Stimulated activated CD4-positive, alpha-beta T cell treated with anti-CD3 and anti-CD28 coated beads, TNF-alpha, amount 100 ng/mL, for 24 hours (primary cell): ENCODE measurements around the gene ZNF474.

Experiments used
- DNase-seq, 3 experiments: peaks; one replicate each; pipeline ENCODE4 v3.0.0-alpha.2; 2020; ENCODE audit warnings: low read depth in 3 of 3

ZNF474 gene

DNA sequence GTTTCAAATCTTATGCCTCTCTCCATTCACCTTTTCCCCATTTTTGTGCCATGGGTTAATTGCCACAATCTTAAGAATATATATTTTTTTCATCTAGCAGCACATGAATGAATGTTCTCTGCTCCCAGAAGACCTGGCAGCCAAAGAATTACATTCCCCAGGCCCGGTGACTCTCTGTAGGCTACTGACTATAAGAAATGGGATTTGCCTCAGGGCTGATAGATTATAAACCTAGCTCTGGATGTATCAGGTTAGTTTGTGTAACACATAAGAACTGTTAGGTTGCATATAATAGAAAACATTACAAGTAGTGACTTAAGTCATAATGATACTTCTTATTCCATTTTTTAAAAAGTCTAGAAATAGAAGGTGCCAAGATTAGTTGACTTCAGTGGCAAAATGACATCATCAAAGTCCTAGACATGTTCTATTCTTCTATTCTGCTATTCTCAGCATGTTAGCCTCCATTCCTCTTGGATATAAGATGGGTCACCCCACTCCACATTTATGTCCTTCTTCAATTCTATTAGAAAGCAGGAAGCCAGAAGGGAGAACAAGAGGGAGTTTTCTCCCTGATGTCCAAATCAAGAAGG is 10.9 kb upstream of the ZNF474 start:
- no peak for DNase-seq

DNA sequence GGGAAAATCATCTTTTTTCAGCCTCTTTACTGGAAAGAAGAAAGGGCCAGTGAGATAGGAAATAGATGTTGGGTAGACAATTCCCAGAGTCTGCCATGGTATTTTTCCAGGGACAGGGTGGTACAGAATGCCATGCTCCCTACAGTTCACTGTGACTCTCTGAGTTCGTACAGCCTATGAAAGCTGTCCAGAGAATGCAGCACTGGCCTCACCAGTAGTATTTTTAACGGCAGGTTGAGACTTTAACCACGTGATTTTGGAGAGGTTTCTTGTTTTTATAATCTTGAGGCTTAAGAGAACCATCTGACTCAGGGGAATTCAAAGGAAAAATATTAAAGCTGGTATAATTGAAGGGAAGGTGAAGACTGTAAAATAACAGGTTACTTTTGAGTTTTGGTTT is 10.1 kb upstream of the ZNF474 start:
- DNase-seq = no peak

DNA sequence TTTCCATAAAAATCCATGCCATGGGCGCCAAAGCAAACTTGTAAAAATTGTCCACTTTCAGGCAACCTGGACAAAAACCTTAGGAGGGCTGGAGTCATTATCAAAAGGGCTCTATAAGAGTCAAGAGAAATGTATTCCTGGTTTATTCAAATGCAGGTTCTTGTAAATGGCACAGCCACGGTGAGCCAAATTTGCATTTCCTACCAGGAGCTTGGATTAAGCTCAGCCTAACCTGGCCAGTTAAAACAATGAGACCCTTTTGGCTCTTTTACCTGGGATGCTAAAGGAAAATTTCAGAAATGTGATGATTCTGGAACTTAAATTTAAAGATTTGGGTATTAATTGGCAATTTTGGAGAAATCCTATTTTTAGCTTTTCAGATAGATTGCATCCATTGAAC is 8.9 kb upstream of the ZNF474 start:
- no peak for DNase-seq

DNA sequence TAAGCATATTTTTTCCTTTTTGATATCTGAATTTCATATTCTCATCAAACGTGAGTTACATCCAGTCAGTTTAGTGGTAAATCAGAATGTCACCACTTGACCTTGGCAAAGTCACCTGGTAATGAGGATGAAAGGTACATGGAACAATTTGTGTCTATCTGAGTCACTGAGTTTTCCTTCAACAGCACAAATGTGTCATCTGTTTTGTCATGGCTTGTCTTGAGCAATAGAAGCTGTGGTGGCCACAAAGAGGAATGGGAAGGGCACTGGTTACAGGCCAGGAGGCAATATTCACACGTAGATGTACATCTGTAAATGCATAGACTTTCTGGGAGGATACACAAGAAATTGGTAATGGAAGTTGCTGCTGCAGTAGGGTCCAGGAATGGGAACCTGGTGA is 8.4 kb upstream of the ZNF474 start:
- DNase-seq = no peak

DNA sequence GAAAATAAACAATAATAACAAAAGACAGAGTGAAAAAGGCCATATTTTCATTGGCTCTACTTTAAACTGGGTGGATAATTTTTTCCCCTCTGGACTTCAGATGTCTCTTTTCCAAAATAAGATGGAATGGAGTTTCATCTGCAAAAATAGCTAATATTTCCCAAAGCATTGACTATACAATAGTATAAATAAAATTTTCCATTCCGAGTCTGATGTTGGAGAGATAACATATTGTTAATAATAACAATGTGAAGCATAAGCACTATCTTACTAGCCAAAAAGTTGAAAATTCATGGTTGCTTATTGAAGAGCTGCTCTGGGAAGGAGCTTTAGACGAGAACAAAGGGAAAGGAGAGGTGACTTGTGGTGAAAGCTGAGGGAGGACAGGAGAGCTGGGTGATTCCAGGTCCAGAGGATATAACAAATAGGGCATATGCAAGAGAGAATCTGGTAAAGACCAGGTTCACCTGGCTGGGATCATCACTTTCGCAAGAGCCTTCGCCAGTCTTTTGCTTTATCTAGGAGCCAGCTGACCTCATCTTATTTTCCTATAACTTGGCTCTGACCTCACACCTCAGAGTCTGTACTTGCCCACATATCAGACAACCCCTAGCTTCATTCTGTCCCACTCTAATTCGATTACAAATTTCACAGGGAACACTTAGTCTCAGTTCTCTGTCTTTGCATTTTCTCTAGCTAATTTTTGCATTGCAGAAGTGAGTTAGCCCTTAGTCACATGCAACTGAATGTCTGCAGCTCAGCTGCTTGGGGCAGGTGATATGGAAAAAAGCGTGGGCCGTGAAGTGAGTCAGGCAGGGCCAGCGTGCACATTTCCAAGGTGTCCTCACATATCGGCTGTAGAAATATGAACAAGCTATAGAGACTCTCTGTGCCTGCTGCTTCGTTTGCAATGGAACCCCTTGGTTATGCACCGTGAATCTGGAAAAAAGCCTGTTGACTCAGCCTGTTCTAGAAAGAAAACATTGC is 7.6 kb upstream of the ZNF474 start:
- DNase-seq = no peak

DNA sequence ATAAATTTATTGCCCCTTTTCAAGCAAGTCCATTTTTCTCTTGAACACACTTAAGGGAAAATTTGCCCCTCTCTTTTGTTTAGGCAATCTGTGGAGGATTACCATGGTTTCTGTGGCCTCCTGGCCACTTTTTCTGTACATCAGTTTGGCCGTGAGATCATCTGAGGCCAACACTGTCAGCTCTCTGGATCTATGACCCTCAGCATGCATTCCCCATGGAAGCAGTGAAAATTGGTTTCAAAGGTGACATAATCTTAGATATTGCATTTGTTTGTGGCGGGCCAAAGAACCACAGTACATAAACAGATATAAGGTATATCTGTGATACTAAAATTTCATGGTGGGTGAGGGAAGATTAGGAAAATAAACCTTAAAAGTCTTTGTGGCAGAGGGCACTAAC is 4.6 kb upstream of the ZNF474 start:
- no peak for DNase-seq

DNA sequence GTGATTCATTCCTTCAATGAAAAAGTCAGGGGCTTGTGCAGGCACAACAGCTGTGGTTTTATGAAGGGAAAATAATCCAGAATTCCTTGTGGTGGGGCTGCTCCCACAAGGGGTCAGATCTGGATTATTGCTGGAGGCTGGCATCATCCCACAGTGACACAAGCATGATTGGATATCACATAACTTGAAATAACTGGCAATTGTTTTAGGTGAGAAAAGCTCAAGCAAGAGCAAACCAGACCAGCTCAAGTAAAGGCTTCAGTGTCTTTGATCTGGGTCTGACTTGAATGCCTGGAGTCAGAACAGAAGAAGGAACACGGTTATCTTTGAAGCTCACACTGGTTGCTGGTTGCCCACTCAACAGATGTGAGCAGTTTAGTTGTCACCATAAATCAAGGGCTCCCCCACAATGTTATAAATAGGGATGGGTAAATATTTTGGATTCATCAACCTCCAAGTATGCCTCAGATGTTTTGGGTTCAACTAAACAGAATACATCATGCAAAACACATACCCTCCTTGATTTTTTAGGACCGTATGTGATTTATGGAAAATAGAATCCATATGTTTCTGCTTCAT is 3.1 kb upstream of the ZNF474 start:
- DNase-seq = no peak

DNA sequence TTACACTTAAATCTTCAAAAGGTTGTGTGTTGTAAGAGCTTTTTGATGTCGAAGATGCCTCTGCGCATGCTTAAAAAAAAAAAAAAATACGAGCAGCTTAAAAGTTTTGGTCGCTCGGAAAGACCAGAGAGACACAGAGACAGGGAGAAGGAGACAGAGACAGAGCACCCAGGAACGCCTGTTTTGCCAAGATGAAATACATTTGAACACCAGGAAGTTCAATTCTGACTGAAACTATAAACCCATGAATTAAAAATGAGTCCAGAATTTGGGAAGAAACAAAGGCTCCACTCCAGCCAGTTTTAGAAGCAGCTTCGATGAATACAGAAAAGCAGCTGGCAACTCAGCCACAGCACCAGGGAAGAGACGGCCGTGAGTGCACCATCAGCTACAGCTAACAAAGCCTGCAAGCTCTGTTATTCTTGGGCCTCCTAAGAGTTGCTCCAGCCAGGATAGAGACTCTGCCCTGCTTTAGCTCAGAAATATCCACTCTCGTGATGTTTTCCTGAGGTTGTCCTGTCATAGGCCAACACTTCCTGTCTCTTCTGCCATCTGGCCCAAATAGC is 2.5 kb upstream of the ZNF474 start:
- no peak for DNase-seq

DNA sequence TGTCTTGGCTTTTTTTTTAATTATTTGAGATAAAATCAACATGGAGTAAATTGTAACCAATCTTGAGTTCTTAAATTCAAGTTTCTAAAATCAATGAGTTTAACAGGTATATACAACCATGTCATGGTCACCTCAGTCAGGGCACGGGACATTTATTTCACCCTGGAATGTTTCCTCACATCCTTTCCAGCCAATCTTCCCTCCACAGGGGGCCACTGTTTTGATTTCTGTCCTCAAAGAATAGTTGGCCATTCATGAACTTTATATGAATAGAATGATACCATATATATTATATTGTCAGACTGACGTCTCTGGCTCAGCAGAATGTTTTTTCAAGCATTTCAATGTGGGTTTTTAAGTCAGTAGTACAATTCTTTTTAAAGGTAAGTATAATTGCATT is 806 bp downstream of the ZNF474 start:
- DNase-seq = no peak

DNA sequence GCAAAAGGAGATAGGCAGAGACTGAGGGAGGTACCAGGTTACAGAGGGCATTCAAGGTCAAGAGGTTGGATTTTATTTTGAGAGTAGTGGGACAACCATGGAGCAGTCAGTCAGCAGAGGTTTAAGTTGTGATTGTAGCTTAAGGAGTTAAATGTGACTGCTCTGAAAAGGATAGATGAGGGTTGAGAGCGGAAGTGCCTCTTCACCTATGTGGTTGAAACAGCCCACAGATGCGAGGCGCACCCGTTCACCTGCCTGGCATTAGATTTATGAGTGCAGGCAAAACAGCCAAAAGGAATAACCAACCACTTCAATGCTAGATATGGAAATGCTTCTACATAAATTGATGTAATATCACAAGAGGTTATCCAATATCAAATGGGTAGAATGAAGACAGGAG is 8.4 kb downstream of the ZNF474 start:
- no peak for DNase-seq

DNA sequence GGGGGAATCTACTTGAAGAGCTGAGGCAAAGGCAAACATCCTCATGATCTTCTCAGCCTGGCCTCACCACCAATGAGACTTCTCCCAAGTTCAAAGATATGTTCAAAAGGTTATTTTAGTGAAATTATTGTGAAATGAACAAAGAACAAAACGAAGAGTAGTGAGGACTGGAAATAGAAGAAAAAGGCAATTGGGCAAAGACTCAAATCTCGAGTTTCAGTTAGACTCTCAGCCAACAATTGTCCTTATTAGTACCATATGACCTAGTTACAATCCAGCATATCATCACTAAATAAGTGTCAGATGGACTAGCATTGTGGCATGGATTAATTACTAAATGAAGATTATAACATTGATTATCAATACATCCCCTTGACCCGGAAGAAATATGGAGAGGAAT is 9.0 kb downstream of the ZNF474 start:
- DNase-seq = no peak

DNA sequence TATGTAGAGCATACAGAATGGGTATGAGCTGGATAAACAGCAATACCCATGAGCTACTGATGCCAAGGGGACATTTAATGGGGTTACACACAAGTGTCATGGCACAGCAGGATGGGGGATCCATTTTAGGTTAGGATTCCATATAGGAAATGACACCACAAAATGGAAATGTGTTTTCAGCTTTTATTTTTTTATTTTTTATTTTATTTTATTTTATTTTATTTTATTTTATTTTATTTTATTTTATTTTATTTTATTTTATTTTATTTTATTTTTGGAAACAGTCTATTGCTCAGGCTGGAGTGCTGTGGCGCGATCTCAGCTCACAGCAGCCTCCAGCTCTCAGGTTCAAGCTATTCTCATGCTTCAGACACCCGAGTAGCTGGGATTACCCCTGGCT is 11.6 kb downstream of the ZNF474 start:
- DNase-seq = no peak

DNA sequence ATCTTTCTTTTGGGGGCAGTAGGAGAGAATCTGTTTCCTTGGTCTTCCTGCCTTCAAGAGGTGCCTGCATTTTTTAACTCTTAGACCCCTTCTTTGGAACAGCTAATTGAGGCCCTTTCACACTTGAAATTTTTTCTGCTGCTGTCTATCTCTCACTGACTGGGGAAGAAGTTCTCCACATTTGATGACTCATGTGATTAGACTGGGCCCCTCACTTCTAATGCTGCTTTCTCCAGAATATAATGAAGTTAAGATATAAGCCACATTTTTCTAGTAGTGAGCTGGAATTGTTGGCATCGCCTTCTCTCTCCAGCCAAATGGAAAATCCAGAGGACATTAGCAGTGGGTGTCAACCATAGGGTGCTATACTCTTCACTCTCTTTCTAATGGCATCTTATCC is 12.4 kb downstream of the ZNF474 start:
- DNase-seq = no peak

DNA sequence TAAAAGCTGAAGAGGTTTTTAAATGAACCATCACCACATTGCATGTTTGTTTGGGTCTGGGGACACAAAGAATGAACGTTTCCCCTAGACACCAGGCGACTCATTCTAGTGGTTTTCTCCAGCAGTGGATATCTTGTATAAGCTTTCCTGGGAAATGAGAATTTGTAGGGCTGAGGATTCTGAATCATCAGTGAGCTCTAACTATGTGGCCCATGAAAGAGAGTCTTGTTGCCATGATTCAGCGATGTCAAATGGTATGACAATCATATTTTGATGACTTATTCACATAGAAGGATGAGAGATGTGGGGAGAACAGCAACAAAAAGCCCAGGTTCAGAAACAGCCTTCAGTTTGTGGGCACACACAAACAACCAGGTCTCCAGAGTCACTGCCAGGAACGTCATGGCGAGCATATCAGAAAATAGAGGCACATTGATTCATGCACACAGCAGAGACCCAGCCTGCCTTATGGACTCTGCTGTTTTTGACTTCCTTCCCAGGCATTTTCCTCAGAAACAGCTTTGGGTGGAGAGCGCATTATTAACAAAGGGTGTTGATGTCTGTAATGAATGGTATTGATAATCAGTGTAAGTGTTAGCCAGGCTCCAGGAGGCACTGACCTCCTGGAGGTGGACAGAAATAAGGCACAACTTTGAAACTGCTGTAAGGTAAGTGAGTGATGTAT is 13.3 kb downstream of the ZNF474 start:
- DNase-seq = no peak

DNA sequence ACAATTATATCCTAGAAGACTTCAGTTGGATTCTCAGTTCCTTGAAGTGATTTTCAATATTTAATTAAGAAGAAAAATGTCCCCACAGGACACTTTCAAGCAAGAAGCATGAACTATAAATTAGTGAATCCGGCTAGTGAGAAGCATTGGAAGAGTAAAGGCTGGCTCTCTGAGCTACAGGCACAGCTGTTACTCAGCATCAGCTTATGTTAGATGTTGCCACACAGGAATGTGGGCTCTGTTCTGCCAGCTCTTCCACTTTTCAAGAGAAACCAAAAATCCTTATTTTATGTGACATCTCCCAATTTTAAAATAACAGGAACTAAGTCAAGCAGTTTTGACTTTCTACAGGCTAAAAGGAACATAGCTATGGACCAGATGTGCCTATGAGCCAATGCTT is 14.9 kb downstream of the ZNF474 start:
- no peak for DNase-seq

DNA sequence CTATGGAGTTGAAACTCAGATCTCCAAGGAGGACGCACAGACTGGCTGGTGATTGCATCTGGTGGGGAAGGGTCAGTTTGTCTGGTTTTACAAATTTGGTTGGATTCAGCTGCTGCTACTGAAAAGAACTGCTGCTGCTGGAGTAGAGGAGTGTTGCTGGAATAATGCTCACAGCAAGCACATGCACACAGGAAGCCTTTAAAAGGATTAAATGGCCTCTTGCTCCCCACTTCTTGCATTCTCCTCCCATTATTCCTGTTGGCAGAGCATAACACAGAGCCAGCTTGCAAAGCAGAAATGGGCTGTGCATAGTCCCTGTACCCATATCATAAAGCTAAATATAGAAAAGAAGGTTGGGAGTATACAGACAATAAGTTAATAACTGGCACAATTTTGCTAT is 16.6 kb downstream of the ZNF474 start:
- DNase-seq = no peak

DNA sequence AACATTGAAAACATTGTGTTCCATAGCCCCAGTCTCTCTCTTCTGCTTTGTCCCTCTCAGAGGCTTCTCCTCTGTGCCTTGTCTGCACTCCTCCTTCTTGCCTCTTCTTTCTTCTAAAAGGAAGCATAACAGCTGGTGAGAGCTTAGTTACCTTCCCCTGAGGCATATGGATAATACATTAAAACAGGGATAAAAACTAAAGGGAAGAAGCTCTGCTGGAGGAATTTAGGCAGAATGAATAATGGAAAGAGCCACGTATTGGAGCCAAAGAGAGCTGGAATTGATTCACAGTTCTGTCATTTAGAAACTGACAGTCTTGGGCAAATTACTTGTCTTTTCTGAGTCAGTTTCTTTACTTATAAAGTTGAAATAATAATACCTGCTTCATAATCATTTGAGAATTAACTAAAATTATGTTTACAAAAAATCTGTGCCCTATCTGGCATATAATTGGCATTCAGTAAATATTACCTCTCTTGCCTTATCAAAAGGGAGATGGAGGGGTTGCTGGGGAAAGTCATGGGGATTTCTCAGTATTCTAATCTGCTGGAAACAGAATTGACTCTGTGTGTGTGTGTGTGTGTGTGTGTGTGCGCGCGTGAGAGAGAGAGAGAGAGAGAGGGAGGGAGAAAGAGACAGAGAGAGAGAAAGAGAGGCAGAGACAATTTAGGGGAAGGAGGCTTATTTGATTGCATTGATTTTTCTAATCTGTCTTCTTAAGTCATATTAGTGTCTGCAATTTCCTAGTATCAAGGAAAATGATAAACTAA is 20.2 kb downstream of the ZNF474 start:
- DNase-seq = no peak

DNA sequence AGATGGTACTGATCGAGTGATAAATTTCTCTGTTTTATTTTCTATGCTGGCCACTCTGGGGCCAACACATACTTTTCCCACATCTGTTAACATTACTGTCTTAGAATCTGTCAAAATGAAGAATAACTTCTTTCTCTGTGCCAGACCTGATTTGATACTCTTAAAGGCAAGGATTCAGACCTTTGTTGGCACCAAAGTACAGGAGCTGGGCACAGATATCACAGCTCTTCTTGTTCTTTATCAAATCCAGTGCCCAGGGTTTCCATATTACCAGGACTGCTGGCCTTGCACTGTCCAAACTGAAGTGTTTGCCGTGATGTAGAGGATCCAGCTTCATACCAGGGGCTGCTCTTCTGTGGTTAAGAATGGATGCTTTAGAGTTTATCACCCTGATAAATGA is 20.9 kb downstream of the ZNF474 start:
- no peak for DNase-seq

DNA sequence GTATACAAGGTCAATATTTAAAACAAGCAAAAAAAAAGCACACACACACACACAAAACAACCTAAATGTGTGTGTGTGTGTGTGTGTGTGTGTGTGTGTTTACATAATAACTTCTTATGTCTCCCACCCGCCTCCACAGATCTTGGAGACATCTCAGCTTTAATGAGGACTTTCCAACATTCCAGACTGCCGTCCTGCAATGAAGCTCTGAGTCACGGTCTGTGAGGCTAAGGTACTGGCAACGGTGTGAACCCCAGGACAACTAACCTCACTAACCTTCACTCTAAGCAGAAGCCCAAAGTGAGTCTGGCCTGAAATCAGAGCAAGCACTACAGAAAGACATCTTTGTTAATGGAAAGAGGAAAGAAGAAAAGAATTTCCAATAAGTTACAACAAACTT is 22.3 kb downstream of the ZNF474 start:
- DNase-seq = no peak

DNA sequence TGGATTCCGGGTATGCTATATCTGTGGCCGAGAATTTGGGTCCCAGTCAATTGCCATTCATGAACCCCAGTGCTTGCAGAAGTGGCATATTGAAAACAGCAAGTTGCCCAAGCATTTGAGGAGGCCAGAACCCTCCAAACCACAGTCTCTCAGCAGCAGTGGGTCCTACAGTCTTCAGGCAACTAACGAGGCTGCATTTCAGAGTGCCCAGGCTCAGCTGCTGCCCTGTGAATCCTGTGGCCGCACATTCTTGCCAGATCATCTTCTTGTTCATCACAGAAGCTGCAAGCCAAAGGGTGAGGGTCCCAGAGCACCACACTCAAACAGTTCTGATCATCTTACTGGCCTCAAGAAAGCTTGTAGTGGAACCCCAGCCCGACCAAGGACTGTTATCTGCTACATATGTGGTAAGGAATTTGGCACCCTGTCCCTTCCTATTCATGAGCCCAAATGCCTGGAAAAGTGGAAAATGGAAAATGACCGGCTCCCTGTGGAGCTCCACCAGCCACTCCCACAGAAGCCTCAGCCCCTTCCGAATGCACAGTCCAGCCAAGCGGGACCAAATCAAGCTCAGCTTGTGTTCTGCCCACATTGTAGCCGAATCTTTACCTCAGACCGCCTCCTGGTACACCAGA is 23.0 kb downstream of the ZNF474 start:
- DNase-seq = no peak

DNA sequence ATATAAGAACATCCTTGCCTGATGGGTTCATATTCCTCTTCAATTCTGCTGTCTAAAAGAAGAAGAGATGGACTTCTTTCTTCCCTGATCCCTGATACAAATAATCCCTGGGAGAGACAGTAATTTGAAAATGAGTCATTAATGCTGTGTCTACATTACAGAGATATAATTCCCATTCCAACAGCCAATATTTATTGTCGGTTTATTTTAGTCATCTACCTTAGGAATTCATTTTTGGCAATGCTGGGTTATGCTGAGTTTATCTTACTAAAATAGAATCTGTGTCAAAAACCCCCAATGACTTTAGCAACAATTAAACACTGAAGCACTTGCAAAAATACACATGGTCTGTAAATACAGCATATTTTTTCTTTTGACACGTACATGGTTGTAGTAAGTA is 23.9 kb downstream of the ZNF474 start:
- no peak for DNase-seq
